Keratinocyte (primary cell): ENCODE data around the gene OR9I1.

Experiments used
- CTCF ChIP-seq, 3 experiments: IDR thresholded peaks in 1 of 3; conservative IDR thresholded peaks in 1 of 3; optimal IDR thresholded peaks in 1 of 3; 2 replicates in 2 of 3; 3 replicates in 1 of 3; pipeline versions ENCODE3 to v1.5.1; 2011; ENCODE audit warnings: low read length in 3 of 3, mild to moderate bottlenecking in 3 of 3, moderate library complexity in 2 of 3, control low read depth in 1 of 3, inconsistent platforms in 1 of 3; ENCODE audit not compliant: insufficient read depth in 2 of 3; ENCODE audit errors: extremely low read depth in 1 of 3
- EZH2 ChIP-seq: IDR thresholded peaks from one replicate; pipeline ENCODE4 v1.6.1; 2012; ENCODE audit warnings: inconsistent platforms, mild to moderate bottlenecking, low read length, moderate library complexity

DNA sequence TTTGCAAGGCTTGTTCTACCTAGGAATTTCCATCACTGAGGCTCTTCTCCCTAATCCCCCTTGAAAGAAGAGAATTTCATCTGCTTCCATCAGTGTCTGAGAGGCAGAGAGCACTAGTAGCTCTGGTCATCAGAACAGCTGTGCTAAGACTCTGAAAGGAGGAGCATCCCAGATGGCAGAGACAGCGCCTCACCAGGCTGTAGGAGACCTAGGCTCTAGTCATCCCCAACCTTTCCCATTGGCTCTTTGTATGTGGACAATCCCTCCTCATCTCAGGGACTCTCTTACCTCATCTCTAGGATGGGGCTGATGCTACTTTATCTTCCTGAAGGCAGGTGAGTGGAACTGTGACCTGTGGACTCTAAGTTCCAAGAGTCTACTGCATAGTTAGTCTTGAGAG is 8.8 kb upstream of the OR9I1 start:
- no peak for TF ChIP-seq CTCF (optimal IDR thresholded peaks at IDR 0.05 in 1 of 3, IDR thresholded peaks at IDR 0.05 in 1 of 3, conservative IDR thresholded peaks at IDR 0.05 in 1 of 3; ENCODE audit: extremely low read depth in 1 of 3, insufficient read depth in 2 of 3, low read length in 3 of 3)
- TF ChIP-seq EZH2, result no peak
